Measurements from ENCODE around the gene PARD3. TPM values are rescaled to one million over a fixed set of nuclear protein-coding genes. Genes with fewer than 3 reads are reported as not detected.

The PARD3 gene
- total RNA-seq, 4 donors from 2014 or later: 39.2 to 124 (median 48.0) TPM

DNA sequence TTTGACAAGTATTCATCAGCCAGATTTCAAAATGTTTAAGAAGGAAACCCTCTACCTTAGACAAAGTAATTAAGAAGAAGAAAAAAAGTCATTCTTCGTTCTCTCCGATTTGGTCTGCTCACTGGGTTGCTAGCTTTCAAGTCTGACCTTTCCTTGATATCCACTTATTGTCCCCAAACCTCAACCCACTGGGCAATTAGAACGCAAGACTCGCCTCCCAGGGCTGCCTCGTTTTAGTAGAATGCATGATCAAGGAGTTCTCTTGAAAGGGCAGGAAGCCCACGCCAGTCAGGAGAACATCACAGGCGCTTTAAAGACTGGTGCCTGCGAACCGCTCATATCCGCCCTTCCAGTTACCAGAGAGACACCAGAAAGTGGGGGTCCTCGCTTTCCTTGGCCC lies 637.7 kb downstream of the PARD3 start:
- Histone ChIP-seq H3K9me3 (no peaks in the 10 kb centered on the region), H3K4me3 (no peak overlapping the region), H3K36me3 (no peaks in the 10 kb centered on the region), H3K27ac (no peak overlapping the region), H3K4me1 (no peaks in the 10 kb centered on the region), H3K27me3 (no peaks in the 10 kb centered on the region)
- no peak for DNase-seq
- TF ChIP-seq, protein P1, sequence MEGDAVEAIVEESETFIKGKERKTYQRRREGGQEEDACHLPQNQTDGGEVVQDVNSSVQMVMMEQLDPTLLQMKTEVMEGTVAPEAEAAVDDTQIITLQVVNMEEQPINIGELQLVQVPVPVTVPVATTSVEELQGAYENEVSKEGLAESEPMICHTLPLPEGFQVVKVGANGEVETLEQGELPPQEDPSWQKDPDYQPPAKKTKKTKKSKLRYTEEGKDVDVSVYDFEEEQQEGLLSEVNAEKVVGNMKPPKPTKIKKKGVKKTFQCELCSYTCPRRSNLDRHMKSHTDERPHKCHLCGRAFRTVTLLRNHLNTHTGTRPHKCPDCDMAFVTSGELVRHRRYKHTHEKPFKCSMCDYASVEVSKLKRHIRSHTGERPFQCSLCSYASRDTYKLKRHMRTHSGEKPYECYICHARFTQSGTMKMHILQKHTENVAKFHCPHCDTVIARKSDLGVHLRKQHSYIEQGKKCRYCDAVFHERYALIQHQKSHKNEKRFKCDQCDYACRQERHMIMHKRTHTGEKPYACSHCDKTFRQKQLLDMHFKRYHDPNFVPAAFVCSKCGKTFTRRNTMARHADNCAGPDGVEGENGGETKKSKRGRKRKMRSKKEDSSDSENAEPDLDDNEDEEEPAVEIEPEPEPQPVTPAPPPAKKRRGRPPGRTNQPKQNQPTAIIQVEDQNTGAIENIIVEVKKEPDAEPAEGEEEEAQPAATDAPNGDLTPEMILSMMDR (IDR thresholded peaks at IDR 0.05): no peak
- no peak for TF ChIP-seq POLR2A (IDR thresholded peaks at IDR 0.05)

GRCh38 chr10:34176351-34176750 lies 638.7 kb downstream of the PARD3 start:
- no peak overlapping the region for H3K27ac ChIP-seq
- H3K27me3 ChIP-seq: no peaks in the 10 kb centered on the region
- TF ChIP-seq, protein P1 (IDR thresholded peaks at IDR 0.05): no peak
- TF ChIP-seq POLR2A (IDR thresholded peaks at IDR 0.05): no peak
- no peak overlapping the region for H3K4me3 ChIP-seq
- no peaks in the 10 kb centered on the region for H3K36me3 ChIP-seq
- no peaks in the 10 kb centered on the region for H3K9me3 ChIP-seq
- DNase-seq: no peak
- H3K4me1 ChIP-seq: no peaks in the 10 kb centered on the region

DNA sequence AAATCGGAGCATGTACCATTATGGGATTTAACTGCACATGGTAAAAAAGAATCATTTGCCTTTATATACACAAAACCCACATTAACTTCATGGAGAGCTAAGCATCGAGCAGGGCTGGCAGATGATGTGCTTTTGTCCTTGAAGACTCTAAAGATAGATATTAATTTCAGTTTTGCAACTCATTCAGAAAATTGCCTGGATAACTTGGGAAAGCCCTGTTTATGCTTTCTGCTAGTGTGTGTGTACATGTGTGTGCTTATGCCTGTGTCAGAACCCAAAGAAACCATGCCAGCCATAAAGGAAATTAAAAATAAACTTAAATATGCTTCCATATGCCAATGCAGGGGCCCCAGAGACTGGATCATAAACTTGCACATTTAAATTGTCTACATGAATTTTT lies 640.0 kb downstream of the PARD3 start:
- Histone ChIP-seq H3K27ac (no peak overlapping the region), H3K4me1 (no peaks in the 10 kb centered on the region), H3K36me3 (no peaks in the 10 kb centered on the region), H3K4me3 (no peak overlapping the region), H3K9me3 (no peaks in the 10 kb centered on the region), H3K27me3 (no peaks in the 10 kb centered on the region)
- no peak for TF ChIP-seq POLR2A (IDR thresholded peaks at IDR 0.05)
- TF ChIP-seq, protein P1 (IDR thresholded peaks at IDR 0.05): no peak
- no peak for DNase-seq

GRCh38 chr10:34172936-34173533 lies 642.1 kb downstream of the PARD3 start:
- Histone ChIP-seq H3K4me1 (no peaks in the 10 kb centered on the region), H3K4me3 (no peak overlapping the region), H3K9me3 (no peaks in the 10 kb centered on the region), H3K27ac (no peak overlapping the region), H3K36me3 (no peaks in the 10 kb centered on the region), H3K27me3 (no peaks in the 10 kb centered on the region)
- TF ChIP-seq, protein P1 (IDR thresholded peaks at IDR 0.05): no peak
- no peak for TF ChIP-seq POLR2A (IDR thresholded peaks at IDR 0.05)
- no peak for DNase-seq

DNA sequence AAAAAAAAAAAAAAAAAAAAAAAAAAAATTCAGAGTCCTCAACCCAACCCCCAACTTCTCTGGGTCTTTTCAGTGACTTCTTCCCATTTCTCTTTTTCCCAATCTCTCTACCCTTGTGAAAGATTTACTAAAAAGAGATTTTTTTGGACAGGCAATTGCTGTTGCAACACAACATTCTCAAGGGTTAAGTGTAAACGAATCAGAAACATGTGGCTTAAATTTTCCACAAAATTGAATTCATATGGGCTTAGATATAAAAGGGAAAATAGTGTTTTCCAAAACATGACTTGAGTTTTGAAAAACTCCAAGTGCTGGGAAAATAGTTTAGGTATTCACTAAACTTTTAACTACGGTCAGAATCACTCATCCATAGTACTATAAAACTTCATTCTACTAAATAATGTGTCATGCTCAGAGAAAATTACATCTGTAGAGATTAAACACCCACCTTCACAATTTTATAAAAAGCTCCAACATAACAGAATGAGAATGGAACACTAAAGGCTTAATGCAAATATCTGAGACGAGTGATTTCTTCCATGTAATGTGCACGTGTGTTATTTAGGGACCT lies 643.1 kb downstream of the PARD3 start:
- DNase-seq: no peak
- TF ChIP-seq, protein P1 (IDR thresholded peaks at IDR 0.05): no peak
- TF ChIP-seq POLR2A (IDR thresholded peaks at IDR 0.05): no peak
- H3K9me3 ChIP-seq: no peaks in the 10 kb centered on the region
- no peak overlapping the region for H3K4me3 ChIP-seq
- H3K27ac ChIP-seq: no peak overlapping the region
- no peaks in the 10 kb centered on the region for H3K4me1 ChIP-seq
- H3K36me3 ChIP-seq: no peaks in the 10 kb centered on the region
- H3K27me3 ChIP-seq: no peaks in the 10 kb centered on the region

Measured in Peyer's patch (tissue), 4 donors.